OCI-LY7 (cell line): Measurements from ENCODE around the gene MYO1C.
"Not testable (repeated sequence)": the region's sequence is repeated elsewhere in the genome, so short reads cannot be mapped to it uniquely, and the experiment has no call there.

ENCODE experiments used
- CTCF ChIP-seq: fragments of 200-600 bp; sonication (generic); conservative IDR thresholded peaks from 2 replicates; pipeline ENCODE4 v1.5.1; 2014; ENCODE audit warnings: mild to moderate bottlenecking, antibody characterized with exemption, low read length, moderate library complexity, mixed read lengths
- EZH2phosphoT487 ChIP-seq: fragments of 200-600 bp; sonication (generic); IDR thresholded peaks from 2 replicates; pipeline ENCODE4 v1.6.1; 2018; ENCODE audit warnings: low read depth, borderline replicate concordance, mild to moderate bottlenecking, mixed run types, antibody characterized with exemption, low read length, moderate library complexity, mixed read lengths

- TF ChIP-seq CTCF, EZH2phosphoT487: not testable (repeated sequence)
Observed at GRCh38 chr17:1442721-1443120, 49.8 kb downstream of the MYO1C start.
